ENCODE data around the gene MARCHF6.
A peak's percentile ranks its signal among the peaks of the same experiment; 100 is the strongest.
"Not testable (repeated sequence)": the region's sequence is repeated elsewhere in the genome, so short reads cannot be mapped to it uniquely, and the experiment has no call there.

MARCHF6 gene

DNA sequence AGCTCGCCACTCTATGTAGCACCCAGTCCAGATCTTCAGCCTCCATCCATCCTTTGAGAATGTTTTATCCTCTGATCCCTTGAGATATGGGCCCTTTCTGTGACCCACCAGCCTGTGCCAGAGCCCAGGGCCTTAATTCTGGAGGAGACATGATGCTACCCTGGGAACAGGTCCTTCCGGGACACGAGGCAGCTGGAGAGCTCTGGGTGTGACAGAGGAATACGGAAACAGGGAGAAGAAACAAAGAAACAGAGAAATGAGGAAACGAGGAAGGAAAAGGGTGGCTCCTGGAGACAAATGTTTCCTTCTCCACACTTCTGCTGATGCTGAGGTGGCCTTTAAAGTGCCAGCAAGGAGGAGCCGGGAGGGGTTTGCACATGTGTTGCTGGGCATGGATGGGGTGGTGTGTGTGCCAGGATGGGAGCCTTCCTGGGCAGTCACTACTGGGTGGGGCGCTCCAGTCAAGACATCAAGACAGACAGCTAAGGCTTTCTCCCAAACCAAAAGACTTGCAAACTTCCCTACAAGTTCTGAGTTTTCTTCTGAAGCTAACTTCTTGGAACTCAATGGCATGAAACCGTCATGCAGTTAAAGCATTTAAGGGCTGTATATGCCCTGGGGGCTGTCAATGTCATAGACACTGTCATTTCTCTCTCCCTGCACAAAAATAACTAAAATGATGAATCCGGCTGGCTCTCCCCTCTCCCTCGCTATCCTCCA lies 22.8 kb upstream of the MARCHF6 start:
- no peak for DNase-seq (ENCODE audit: low read depth in 1 of 2, low spot score in 1 of 2)
- in situ Hi-C loops (cut with HindIII; ENCODE audit: low pct_unique_long_range_greater_than_20kb, low sequenced_read_pairs): no loop called here
- TF ChIP-seq JUND (IDR thresholded peaks at IDR 0.05; ENCODE audit: low read depth): no peak

DNA sequence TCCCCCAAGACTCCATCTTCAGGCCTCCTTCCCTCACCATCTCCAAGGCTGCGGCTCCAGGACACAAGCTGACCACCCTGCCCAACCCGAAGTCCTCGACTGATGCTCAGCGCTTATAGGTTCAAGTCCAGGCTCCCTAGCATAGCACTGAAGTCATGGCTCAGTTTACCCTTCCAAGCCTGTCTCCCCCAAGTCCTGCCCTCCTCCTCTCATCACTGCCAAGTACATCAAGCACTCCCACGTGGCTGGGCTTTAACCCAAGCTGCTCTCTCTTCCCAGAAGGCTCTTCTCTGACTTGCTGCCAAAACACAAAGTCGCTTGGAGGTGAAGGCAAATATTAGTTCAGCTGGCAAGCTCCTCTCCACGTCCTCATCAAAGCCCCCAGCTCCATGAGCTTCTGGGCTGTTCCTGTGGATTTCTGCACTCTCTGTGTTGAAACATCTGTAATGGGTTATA lies 22.1 kb upstream of the MARCHF6 start:
- DNase-seq (ENCODE audit: low read depth in 1 of 2, low spot score in 1 of 2): peak in 1 of 2 experiments; percentile 73
- in situ Hi-C loops (cut with HindIII; ENCODE audit: low pct_unique_long_range_greater_than_20kb, low sequenced_read_pairs): no loop called here
- no peak for TF ChIP-seq JUND (IDR thresholded peaks at IDR 0.05; ENCODE audit: low read depth)

DNA sequence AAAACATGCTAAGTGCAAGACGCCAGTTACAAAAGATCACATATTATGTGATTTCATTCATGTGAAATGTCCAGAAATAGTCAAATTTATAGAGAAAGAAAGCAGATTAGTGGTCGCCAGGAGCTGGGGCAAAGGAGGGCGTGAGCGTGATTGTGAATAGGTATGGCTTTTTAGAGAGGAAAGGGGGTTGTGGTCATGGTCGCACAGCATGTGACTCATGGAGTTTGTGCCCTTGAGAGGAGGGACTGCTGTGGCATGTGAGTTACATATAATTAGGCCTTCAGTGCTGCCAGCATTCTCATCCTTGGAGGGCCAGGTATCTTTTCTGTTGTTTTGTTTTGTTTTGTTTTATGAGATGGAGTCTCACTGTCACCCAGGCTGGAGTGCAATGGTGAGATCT lies 21.2 kb upstream of the MARCHF6 start:
- DNase-seq (ENCODE audit: low read depth in 1 of 2, low spot score in 1 of 2): no peak
- no peak for TF ChIP-seq JUND (IDR thresholded peaks at IDR 0.05; ENCODE audit: low read depth)
- in situ Hi-C loops (cut with HindIII; ENCODE audit: low pct_unique_long_range_greater_than_20kb, low sequenced_read_pairs): no loop called here

DNA sequence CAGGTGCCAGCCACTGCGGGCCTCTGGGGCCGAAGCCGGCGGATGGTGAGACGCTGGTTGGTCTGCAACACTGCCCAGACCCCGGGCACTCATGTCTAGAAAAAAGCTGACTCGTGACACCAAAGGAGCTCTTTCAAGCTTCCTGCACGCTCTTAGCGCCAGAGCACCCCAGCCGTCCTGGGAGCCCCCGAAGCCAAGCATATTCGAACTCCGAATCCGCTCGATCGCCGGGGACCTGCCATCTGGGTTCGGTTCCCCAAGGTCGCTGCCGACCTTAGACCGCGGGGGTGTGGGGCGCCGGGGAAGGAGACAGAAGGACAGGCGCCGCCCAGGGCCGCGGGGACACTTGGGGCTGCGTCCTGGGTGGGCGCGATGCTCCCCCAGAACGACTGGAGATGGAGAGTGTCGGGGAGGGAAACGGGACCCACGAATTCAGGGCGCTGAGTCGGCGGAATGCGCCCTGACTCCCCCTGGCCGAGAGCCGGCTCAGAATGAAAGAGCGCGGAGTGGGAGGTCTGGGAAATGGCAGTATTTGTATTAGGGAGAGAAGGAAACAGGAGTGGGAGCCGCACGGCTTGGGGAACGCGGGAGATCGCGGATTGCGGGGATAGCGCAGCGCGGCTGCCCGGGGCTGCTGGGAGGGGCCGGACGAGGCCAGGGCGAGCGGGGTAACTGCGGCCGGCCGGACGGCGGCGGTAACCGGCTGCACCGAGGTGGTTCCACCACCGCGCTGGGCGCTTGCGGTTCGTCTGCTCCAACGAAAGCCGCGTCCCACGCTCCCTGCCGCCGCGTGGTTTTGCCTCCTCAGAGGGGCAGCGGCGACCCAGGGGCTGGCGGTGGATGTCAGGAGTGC lies 20.1 kb upstream of the MARCHF6 start:
- TF ChIP-seq JUND (IDR thresholded peaks at IDR 0.05; ENCODE audit: low read depth): no peak
- peak; percentile 28 to 44 for DNase-seq (ENCODE audit: low read depth in 1 of 2, low spot score in 1 of 2)
- in situ Hi-C loops (cut with HindIII; ENCODE audit: low pct_unique_long_range_greater_than_20kb, low sequenced_read_pairs): no loop called here

DNA sequence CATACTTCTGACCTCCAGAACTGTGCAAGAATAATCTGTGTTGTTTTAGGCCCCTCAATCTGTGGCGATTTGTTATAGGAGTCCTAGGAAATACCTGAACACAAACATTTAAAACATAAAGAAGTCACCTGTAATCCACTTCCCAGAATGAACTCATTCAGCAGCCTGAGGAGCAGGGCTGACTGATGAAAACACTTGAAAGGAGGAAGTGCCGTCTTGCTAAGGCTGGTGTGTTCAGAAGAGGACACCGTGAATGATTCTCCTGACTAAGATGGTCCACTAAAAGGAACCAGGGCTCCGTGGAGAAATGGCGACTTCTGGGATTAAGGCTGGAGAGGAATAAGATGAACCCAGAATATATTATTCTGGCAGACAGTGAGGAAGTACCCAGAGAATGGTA lies 18.7 kb upstream of the MARCHF6 start:
- in situ Hi-C loops (cut with HindIII; ENCODE audit: low pct_unique_long_range_greater_than_20kb, low sequenced_read_pairs): no loop called here
- no peak for DNase-seq (ENCODE audit: low read depth in 1 of 2, low spot score in 1 of 2)

DNA sequence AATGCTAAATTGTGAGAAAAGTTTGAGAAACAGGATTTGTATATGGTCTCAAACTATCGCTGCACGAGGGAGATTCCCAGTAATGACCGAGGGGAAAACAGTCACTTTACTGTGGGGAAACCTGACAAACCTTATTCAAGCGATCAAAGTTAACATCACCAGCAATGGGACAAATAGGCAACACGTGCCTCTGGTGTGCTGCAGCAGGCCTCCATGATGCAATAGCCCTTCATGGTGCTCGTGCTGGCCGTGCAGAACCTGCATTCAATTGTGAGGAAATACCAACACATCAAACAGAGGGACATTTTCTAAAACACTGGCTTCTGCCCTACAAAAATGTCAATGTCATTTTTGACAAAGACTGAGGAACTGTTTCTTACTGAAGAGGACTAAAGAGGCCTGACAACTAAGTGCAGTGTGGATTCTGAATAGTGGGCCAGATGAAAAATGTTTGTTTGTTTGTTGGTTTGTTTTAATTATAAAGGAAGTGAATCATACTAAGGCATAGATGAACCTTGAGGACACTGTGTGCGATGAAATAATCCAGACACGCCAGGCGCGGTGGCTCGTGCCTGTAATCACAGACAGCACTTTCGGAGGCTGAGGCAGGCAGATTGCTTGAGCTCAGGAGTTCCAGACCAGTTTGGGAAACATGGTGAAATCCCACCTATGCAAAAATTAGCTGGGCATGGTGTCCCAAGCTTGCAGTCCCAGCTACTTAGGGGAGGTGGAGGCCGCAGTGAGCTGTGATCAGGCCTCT lies 17.6 kb upstream of the MARCHF6 start:
- in situ Hi-C loops (cut with HindIII; ENCODE audit: low pct_unique_long_range_greater_than_20kb, low sequenced_read_pairs): no loop called here
- DNase-seq (ENCODE audit: low read depth in 1 of 2, low spot score in 1 of 2): no peak
- TF ChIP-seq JUND (IDR thresholded peaks at IDR 0.05; ENCODE audit: low read depth): no peak

More for the DNA sequence above, 18.7 kb upstream of the MARCHF6 start:
- no peak for TF ChIP-seq JUND (IDR thresholded peaks at IDR 0.05; ENCODE audit: low read depth)

DNA sequence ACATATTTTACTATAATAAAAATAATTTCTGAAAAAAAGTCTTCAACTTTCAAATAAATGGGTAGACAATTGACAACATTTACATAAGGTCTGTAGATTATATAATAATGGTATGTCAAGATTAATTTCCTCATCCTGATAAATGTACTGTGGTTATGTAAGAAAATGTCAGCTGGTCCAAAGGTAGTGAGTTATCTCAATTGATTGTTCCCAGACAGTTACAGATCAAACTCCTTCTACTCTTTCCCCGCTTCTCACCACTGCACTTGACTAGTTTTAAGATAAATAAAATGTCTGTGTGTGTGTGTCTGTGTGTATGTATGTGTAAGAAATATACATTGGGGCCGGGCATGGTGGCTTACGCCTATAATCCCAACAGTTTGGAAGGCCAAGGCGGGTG lies 16.4 kb upstream of the MARCHF6 start:
- no peak for TF ChIP-seq JUND (IDR thresholded peaks at IDR 0.05; ENCODE audit: low read depth)
- in situ Hi-C loops (cut with HindIII; ENCODE audit: low pct_unique_long_range_greater_than_20kb, low sequenced_read_pairs): no loop called here
- DNase-seq (ENCODE audit: low read depth in 1 of 2, low spot score in 1 of 2): no peak

DNA sequence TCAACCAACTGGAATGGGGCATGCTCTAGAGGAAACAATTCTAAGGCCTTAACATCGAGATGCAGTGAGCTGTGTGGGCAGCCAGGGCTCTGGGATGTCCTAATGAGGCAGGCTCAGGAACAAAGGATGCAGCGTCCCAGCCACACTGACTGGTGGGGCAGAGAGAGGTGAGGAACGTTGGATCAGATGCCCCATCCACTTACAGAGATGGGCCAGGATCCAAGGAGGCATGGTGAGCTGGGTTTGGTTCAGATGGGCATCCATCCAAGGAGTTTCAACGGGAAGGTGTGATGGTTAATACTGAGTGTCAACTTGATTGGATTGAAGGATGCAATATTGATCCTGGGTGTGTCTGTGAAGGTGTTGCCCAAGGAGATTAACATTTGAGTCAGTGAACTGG lies 15.5 kb upstream of the MARCHF6 start:
- no peak for DNase-seq (ENCODE audit: low read depth in 1 of 2, low spot score in 1 of 2)
- in situ Hi-C loops (cut with HindIII; ENCODE audit: low pct_unique_long_range_greater_than_20kb, low sequenced_read_pairs): no loop called here
- TF ChIP-seq JUND (IDR thresholded peaks at IDR 0.05; ENCODE audit: low read depth): no peak

DNA sequence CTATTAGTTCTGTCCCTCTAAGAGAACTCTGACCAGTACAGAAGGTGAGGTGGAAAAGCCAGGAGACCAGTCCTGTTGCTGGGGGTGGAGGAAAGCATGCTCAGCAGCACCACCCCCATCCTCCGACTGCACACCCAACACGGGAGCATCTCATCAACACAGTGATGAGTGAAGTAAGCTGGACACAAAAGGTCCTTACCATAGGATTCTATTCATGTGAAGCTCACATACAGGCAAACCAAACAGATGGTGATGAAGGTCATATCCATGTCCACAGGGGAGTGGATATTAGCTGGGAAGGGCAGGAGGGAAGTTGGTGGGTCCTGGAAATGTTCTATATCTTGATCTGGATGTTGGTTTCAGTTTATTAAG lies 14.8 kb upstream of the MARCHF6 start:
- in situ Hi-C loops (cut with HindIII; ENCODE audit: low pct_unique_long_range_greater_than_20kb, low sequenced_read_pairs): no loop called here
- TF ChIP-seq JUND (IDR thresholded peaks at IDR 0.05; ENCODE audit: low read depth): no peak
- no peak for DNase-seq (ENCODE audit: low read depth in 1 of 2, low spot score in 1 of 2)

DNA sequence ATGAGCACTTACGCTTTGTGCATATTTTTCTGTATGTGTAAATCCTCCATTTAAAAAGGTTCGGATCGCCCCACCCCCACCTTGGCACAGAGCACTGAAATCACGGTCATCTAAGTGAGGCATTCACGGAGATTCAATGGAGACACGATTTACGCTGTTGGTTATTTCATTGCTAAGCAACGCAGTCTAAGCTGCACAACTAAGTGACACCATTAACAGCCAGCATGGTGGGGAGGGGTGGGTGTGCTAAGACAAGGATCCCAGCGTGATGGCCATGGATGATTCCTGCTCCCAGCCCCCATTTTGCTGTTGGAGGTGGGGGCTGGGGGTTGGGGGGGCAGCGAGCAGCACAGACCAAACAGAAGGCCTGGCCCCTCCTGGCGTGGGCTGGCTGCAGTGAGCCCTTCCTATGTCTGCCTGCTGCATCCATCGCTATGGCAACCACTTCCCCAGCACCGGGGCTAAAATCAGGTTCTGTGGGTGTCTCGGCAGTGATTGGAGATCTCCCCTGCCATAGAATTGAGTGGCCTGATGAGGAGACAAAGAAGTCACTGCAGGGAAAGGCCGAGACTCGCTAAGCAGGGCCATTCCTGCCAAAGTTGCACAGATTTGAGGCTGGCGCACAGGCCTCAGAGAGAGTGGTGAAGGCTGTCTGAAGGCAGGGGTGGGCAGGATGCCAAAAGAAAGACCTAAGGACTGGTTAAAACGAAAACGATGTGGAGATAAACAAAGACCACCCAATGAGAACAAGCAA lies 14.3 kb upstream of the MARCHF6 start:
- DNase-seq (ENCODE audit: low read depth in 1 of 2, low spot score in 1 of 2): no peak
- in situ Hi-C loops (cut with HindIII; ENCODE audit: low pct_unique_long_range_greater_than_20kb, low sequenced_read_pairs): no loop called here
- TF ChIP-seq JUND (IDR thresholded peaks at IDR 0.05; ENCODE audit: low read depth): no peak

DNA sequence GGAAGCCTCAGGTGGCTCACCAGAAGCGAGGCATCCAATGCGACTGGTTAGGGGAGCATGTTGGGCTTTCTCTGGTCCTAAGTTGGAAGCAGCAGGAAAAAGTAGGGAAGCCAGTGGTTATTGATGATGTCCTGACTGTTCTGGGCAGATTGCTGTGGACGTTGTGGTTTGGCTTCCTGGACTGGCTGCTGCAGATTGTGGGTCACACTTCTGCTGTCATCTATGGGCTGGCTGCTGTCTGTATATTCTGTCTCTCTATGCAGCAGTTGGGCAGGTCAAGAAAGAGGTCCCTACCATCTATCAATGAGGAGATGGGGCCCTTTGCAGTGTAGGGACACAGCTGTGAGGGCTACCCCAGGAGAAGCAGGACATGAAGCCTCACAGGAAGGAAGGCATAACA lies 13.5 kb upstream of the MARCHF6 start:
- TF ChIP-seq JUND (IDR thresholded peaks at IDR 0.05; ENCODE audit: low read depth): no peak
- no peak for DNase-seq (ENCODE audit: low read depth in 1 of 2, low spot score in 1 of 2)
- in situ Hi-C loops (cut with HindIII; ENCODE audit: low pct_unique_long_range_greater_than_20kb, low sequenced_read_pairs): no loop called here

DNA sequence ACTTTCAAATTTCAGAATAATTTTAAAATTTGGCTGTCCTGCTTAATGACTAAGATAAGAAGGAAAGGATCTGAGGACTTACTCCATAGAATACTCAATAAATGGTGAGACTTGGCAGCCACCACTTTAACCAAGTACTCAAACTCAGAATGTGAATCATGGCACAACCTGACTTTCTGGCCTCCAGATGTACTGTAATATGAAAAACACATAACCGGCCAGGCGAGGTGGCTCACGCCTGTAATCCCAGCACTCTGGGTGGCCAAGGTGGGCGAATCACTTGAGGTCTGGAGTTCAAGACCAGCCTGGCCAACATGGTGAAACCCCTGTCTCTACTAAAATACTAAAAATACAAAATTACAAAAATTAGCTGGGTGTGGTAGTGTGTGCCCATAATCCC lies 10.0 kb upstream of the MARCHF6 start:
- in situ Hi-C loops (cut with HindIII; ENCODE audit: low pct_unique_long_range_greater_than_20kb, low sequenced_read_pairs): no loop called here
- TF ChIP-seq JUND (IDR thresholded peaks at IDR 0.05; ENCODE audit: low read depth): no peak
- DNase-seq (ENCODE audit: low read depth in 1 of 2, low spot score in 1 of 2): no peak

DNA sequence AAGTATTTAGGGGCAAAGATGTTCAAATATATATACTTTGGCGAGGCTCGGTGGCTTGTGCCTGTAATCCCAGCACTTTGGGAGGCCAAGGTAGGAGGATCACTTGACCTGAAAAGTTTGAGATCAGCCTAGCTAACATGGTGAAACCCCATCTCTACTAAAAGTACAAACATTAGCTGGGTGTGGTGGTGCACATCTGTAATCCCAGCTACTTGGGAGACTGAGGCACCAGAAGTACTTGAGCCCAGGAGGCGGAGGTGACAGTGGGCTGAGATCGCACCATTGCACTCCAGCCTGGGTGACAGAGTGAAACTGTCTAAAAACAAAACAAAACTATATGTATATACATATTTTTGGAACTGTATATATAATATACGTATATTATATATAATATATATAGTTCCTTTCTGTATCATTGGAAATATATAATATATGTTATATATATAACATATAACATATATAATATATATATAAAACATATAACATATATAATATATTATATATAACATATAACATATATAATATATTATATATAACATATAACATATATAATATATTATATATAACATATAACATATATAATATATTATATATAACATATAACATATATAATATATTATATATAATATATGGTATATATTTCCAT lies 8.9 kb upstream of the MARCHF6 start:
- in situ Hi-C loops (cut with HindIII; ENCODE audit: low pct_unique_long_range_greater_than_20kb, low sequenced_read_pairs); DNase-seq (ENCODE audit: low read depth in 1 of 2, low spot score in 1 of 2): not testable (repeated sequence)
